Activated B cell treated with CpG ODN at 0.5 μM for 24 hours (primary cell): ENCODE data around the gene CALN1. TPM values are rescaled to one million over a fixed set of nuclear protein-coding genes. Genes with fewer than 3 reads are reported as not detected.

Experiments
- ATAC-seq: fragments of 200-7000 bp; cut with Tn5 transposase; one replicate; pipeline ENCODE4 v1.10.0; 2021; ENCODE audit warnings: low read depth, mild to moderate bottlenecking, moderate library complexity
- CTCF ChIA-PET: fragments of 350-600 bp; sonication (Branson Sonifier 250); formaldehyde crosslinking; loops from one replicate; lab custom pipeline; 2021; ENCODE audit warnings: antibody characterized with exemption; lab: Charles Lee
- POLR2A ChIA-PET: fragments of 350-600 bp; sonication (Branson Sonifier 250); formaldehyde crosslinking; loops from one replicate; lab custom pipeline; 2021; ENCODE audit warnings: antibody characterized with exemption; lab: Charles Lee
- DNase-seq: peaks from one replicate; pipeline ENCODE4 v3.0.0; 2022
- H3K27ac Mint-ChIP-seq: one replicate; pipeline ENCODE4 v1.8.0; 2020; ENCODE audit warnings: mixed read lengths
- H3K27me3 Mint-ChIP-seq: one replicate; pipeline ENCODE4 v1.8.0; 2021; ENCODE audit warnings: mixed read lengths
- H3K36me3 Mint-ChIP-seq: one replicate; pipeline ENCODE4 v1.8.0; 2021; ENCODE audit warnings: low read depth, mixed read lengths
- H3K4me1 Mint-ChIP-seq: one replicate; pipeline ENCODE4 v1.8.0; 2021; ENCODE audit warnings: mixed read lengths
- H3K4me3 Mint-ChIP-seq: one replicate; pipeline ENCODE4 v1.8.0; 2020; ENCODE audit warnings: mild to moderate bottlenecking, mixed read lengths
- H3K9me3 Mint-ChIP-seq: one replicate; pipeline ENCODE4 v1.8.0; 2020; ENCODE audit warnings: mixed read lengths
- intact Hi-C: fragments of 100-400 bp; cut with micrococcal nuclease; formaldehyde crosslinking; loops from one replicate; pipeline ENCODE4 v1.15.1; 2024
- total RNA-seq: library from RNA; stranded (reverse); gene quantifications from 2 replicates; pipeline ENCODE4 v1.2.3, GENCODE V29; 2022
- TF ChIP-seq, protein P1 (sequence below): fragments of 200-600 bp; IDR thresholded peaks from one replicate; pipeline ENCODE4 v1.8.0; 2022; ENCODE audit warnings: antibody characterized with exemption, mild to moderate bottlenecking

Gene CALN1
- total RNA-seq, 1 donor from 2014 or later = not detected

DNA sequence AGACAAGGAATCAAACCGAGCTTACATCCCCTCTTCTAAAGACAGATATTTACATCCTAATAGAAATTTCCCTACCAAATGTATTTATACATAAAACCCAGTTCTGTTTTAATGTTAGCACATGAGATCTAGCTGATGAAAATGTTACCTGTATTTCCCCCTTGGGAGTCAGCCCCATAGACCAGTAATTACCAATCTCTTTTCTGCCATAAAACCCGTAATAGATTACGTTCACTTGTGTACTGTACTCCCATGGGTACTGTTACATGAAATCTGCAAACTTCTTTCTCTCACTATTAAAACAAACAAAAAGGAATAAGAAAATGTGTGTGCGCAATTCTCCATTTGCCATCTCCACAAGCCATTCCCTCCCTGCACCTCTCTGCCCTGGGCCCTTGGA lies 450.9 kb downstream of the CALN1 start:
- CTCF ChIA-PET = no interaction called here

DNA sequence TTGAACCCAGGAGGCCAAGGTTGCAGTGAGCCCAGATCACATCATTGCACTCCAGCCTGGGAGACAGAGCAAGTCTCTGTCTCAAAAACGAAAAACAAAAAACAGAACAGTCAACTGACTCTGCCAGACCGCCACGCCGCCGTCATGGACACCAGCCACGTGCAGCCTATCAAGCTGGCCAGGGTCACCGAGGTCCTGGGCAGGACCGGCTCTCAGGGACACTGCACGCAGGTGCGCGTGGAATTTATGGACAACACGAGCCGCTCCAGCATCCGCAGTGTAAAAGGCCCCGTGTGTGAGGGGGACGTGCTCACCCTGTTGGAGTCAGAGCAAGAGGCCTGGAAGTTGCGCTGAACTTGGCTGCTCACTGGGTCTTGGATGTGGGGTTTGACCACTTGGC lies 470.0 kb downstream of the CALN1 start:
- intact Hi-C loops = no loop called here
- Mint-ChIP-seq H3K27ac (no peak overlapping the region), H3K27me3 (no peaks in the 10 kb centered on the region), H3K4me1 (no peaks in the 10 kb centered on the region), H3K4me3 (no peak overlapping the region), H3K9me3 (no peaks in the 10 kb centered on the region), H3K36me3 (no peaks in the 10 kb centered on the region)
- CTCF ChIA-PET = no interaction called here
- DNase-seq = no peak
- TF ChIP-seq, protein P1, sequence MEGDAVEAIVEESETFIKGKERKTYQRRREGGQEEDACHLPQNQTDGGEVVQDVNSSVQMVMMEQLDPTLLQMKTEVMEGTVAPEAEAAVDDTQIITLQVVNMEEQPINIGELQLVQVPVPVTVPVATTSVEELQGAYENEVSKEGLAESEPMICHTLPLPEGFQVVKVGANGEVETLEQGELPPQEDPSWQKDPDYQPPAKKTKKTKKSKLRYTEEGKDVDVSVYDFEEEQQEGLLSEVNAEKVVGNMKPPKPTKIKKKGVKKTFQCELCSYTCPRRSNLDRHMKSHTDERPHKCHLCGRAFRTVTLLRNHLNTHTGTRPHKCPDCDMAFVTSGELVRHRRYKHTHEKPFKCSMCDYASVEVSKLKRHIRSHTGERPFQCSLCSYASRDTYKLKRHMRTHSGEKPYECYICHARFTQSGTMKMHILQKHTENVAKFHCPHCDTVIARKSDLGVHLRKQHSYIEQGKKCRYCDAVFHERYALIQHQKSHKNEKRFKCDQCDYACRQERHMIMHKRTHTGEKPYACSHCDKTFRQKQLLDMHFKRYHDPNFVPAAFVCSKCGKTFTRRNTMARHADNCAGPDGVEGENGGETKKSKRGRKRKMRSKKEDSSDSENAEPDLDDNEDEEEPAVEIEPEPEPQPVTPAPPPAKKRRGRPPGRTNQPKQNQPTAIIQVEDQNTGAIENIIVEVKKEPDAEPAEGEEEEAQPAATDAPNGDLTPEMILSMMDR = no peak
- POLR2A ChIA-PET = no interaction called here
- ATAC-seq = no peak

More for the DNA sequence above, 450.9 kb downstream of the CALN1 start:
- Mint-ChIP-seq H3K4me1 (no peaks in the 10 kb centered on the region), H3K9me3 (peaks cover 6% of the 10 kb centered on the region), H3K27me3 (no peaks in the 10 kb centered on the region), H3K36me3 (no peaks in the 10 kb centered on the region), H3K4me3 (no peak overlapping the region), H3K27ac (no peak overlapping the region)
- no peak for DNase-seq
- ATAC-seq = no peak
- POLR2A ChIA-PET = no interaction called here
- intact Hi-C loops = no loop called here
- TF ChIP-seq, protein P1 = no peak

DNA sequence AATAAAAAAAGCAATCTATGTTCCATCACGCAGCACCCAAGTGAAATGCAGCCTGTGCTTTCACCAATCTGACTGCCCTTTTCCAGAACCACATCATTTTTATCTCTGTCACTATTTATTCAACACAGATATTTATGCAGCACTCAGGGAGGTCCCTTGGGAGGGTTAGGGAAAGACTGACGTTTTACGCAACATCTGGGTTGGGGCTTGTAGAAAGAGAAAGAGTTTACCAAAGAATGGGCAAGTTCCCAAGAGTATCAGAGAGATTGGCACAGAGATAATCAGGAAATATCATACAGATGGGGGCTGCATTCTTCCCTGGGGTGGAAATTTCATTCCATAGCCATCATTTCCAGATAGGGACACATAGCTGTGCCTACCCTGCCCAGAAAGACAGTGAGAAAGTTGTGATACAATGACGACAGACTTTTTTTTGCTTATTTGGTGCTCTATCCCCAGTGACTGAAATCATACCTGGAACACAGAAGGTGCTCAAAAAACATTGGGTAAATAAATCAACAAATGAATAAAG lies 474.2 kb downstream of the CALN1 start:
- ChIA-PET POLR2A (no interaction called here), CTCF (no interaction called here)
- H3K4me3 Mint-ChIP-seq = no peak overlapping the region
- TF ChIP-seq, protein P1 = no peak
- intact Hi-C loops = no loop called here
- no peak overlapping the region for H3K27ac Mint-ChIP-seq
- DNase-seq (no peak), ATAC-seq (no peak)
- no peaks in the 10 kb centered on the region for H3K4me1 Mint-ChIP-seq
- H3K9me3 Mint-ChIP-seq = peaks cover 6% of the 10 kb centered on the region
- H3K36me3 Mint-ChIP-seq = no peaks in the 10 kb centered on the region
- no peaks in the 10 kb centered on the region for H3K27me3 Mint-ChIP-seq

DNA sequence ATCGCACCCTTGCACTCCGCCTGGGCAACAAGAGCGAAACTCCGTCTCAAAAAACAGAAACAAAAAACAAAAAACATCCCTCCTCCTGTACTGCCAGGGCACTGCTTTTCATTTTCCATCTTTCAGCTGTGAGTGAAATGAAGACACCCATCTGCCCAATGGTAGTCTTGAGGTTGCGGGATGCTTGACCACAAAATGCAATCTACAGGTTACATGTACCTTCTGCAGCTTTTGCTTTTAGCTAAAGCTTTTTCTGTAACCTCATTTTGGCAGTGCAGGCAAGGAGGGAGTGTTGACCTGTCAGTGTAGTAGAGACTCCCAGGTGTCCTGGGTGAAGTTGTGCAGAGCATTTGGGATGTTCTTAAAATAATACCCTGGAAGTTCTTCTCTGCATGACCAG lies 476.5 kb downstream of the CALN1 start:
- Mint-ChIP-seq H3K27me3 (no peaks in the 10 kb centered on the region), H3K27ac (no peak overlapping the region), H3K4me3 (no peak overlapping the region), H3K4me1 (no peaks in the 10 kb centered on the region), H3K9me3 (peaks cover 8% of the 10 kb centered on the region), H3K36me3 (no peaks in the 10 kb centered on the region)
- CTCF ChIA-PET = no interaction called here
- POLR2A ChIA-PET = no interaction called here
- ATAC-seq = no peak
- DNase-seq = no peak
- intact Hi-C loops = no loop called here
- TF ChIP-seq, protein P1 = no peak

DNA sequence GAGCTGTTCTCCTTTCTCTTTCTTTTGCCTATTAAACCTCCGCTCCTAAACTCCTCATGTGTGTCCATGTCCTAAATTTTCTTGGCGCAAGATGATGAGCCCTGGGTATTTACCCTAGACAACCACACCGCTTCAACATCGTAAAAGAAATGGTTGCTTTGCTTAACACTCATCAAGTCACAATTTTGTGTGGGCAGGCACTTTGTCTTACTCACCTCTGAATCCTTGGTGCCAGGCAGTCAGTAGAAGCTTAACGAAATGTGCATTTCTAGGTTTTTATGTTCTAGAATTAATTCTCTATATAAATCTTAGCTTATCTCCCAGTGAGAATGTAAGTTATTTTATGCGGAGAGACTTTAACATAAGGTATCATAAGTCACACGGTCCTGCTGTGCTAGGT lies 478.7 kb downstream of the CALN1 start:
- no peak overlapping the region for H3K4me3 Mint-ChIP-seq
- POLR2A ChIA-PET = interaction anchor here (0.6 kb wide), 1 partner anchor 11 kb away, joined by 6 read pairs; no protein-coding TSS in a partner anchor
- TF ChIP-seq, protein P1 = no peak
- H3K9me3 Mint-ChIP-seq = peaks cover 11% of the 10 kb centered on the region
- H3K36me3 Mint-ChIP-seq = no peaks in the 10 kb centered on the region
- no peaks in the 10 kb centered on the region for H3K27me3 Mint-ChIP-seq
- DNase-seq = no peak
- intact Hi-C loops = no loop called here
- H3K27ac Mint-ChIP-seq = no peak overlapping the region
- H3K4me1 Mint-ChIP-seq = no peaks in the 10 kb centered on the region
- no peak for ATAC-seq
- CTCF ChIA-PET = no interaction called here
